Activated CD4-positive, alpha-beta memory T cell treated with anti-CD3 and anti-CD28 coated beads, Interleukin-2, amount 10 ng/mL, durations not matched to agents 7 days and 5 days (primary cell): ENCODE results near the gene YEATS4. TPM values are rescaled to one million over a fixed set of nuclear protein-coding genes. Genes with fewer than 3 reads are reported as not detected.
A peak's percentile ranks its signal among the peaks of the same experiment; 100 is the strongest.

ENCODE experiments used
- CTCF ChIA-PET: fragments of 350-600 bp; sonication (Branson Sonifier 250); formaldehyde crosslinking; loops from one replicate; lab custom pipeline; 2021; ENCODE audit warnings: antibody characterized with exemption, inconsistent platforms; lab: Charles Lee
- POLR2A ChIA-PET: fragments of 350-600 bp; sonication (Branson Sonifier 250); formaldehyde crosslinking; loops from one replicate; lab custom pipeline; 2021; ENCODE audit warnings: antibody characterized with exemption; lab: Charles Lee
- DNase-seq: peaks from one replicate; pipeline ENCODE4 v3.0.0-alpha.2; 2020
- H3K27ac Mint-ChIP-seq: one replicate; pipeline ENCODE4 v1.8.0; 2021; ENCODE audit warnings: mild to moderate bottlenecking, mixed read lengths
- H3K27me3 Mint-ChIP-seq: one replicate; pipeline ENCODE4 v1.8.0; 2021; ENCODE audit warnings: mixed read lengths
- H3K36me3 Mint-ChIP-seq: one replicate; pipeline ENCODE4 v1.8.0; 2021; ENCODE audit warnings: low read depth, mixed read lengths
- H3K4me1 Mint-ChIP-seq: one replicate; pipeline ENCODE4 v1.8.0; 2021; ENCODE audit warnings: mixed read lengths
- H3K4me3 Mint-ChIP-seq: one replicate; pipeline ENCODE4 v1.8.0; 2021; ENCODE audit warnings: mild to moderate bottlenecking, mixed read lengths
- H3K9me3 Mint-ChIP-seq: one replicate; pipeline ENCODE4 v1.8.0; 2021; ENCODE audit warnings: mixed read lengths
- total RNA-seq, 2 experiments: library from RNA; stranded (reverse); gene quantifications; one replicate each; pipeline ENCODE4 v1.2.3, GENCODE V29; 2021

The YEATS4 gene
- total RNA-seq, 2 experiments from 2014 or later, result 43.0 to 45.0 TPM

- POLR2A ChIA-PET, result no interaction called here
- H3K27me3 Mint-ChIP-seq, result no peaks in the 10 kb centered on the region
These were observed 46.0 kb downstream of the YEATS4 start for GRCh38 chr12:69405566-69405865.

DNA sequence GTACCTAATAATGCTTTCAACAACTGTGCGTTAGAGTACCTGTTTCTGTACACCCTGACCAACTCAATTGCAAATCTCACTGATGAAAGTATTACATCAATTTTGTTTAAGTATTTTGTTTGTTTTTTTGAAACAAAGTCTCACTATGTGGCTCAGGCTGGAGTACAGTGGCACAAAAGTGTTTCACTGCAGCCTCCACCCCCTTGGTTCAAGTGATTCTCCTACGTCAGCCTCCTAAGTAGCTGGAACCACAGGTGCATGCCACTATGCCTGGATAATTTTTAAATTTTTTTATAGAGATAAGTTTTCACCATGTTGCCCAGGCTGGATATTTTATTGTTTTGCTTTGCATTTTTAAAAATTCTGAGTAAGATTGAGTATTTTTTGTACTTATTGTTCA, 46.7 kb downstream of the YEATS4 start:
- no peak overlapping the region for H3K4me3 Mint-ChIP-seq
- ChIA-PET POLR2A (no interaction called here), CTCF (no interaction called here)
- no peaks in the 10 kb centered on the region for H3K9me3 Mint-ChIP-seq
- no peak for DNase-seq
- H3K36me3 Mint-ChIP-seq, result peaks cover 14% of the 10 kb centered on the region
- H3K27ac Mint-ChIP-seq, result no peak overlapping the region
- H3K27me3 Mint-ChIP-seq, result no peaks in the 10 kb centered on the region
- no peaks in the 10 kb centered on the region for H3K4me1 Mint-ChIP-seq

More at GRCh38 chr12:69405566-69405865, 46.0 kb downstream of the YEATS4 start:
- no peaks in the 10 kb centered on the region for H3K9me3 Mint-ChIP-seq
- CTCF ChIA-PET, result no interaction called here
- DNase-seq, result no peak
- H3K4me1 Mint-ChIP-seq, result no peaks in the 10 kb centered on the region
- peaks cover 12% of the 10 kb centered on the region for H3K36me3 Mint-ChIP-seq
- H3K4me3 Mint-ChIP-seq, result no peak overlapping the region
- no peak overlapping the region for H3K27ac Mint-ChIP-seq

DNA sequence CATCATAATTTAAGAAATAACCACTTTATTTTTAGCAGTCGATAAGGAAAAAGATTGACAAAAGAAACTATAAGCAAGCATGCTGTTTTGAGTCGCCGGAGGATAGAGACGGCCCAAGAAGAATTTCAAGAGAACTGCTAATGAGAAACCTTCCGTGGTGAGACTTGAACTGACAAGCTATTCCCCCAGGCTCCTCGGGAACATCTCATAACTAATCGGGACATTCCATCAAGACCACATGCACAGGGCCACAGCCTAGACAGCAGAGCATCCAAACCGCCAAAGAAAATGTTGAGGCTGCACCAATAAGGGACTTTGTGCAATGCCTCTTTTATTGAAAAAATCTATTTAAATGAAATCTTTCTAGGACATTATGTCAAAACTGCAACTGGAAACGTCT, 51.0 kb downstream of the YEATS4 start:
- Mint-ChIP-seq H3K9me3 (no peaks in the 10 kb centered on the region), H3K27me3 (no peaks in the 10 kb centered on the region), H3K27ac (no peak overlapping the region), H3K36me3 (peaks cover 14% of the 10 kb centered on the region), H3K4me3 (no peak overlapping the region), H3K4me1 (no peaks in the 10 kb centered on the region)
- CTCF ChIA-PET, result no interaction called here
- POLR2A ChIA-PET, result no interaction called here
- DNase-seq, result no peak

- Mint-ChIP-seq H3K27me3 (no peaks in the 10 kb centered on the region), H3K4me3 (no peak overlapping the region), H3K27ac (no peak overlapping the region), H3K4me1 (no peaks in the 10 kb centered on the region), H3K36me3 (peaks cover 14% of the 10 kb centered on the region), H3K9me3 (no peaks in the 10 kb centered on the region)
- POLR2A ChIA-PET, result no interaction called here
- CTCF ChIA-PET, result no interaction called here
- no peak for DNase-seq
These were observed 53.1 kb downstream of the YEATS4 start for GRCh38 chr12:69412655-69413054.

DNA sequence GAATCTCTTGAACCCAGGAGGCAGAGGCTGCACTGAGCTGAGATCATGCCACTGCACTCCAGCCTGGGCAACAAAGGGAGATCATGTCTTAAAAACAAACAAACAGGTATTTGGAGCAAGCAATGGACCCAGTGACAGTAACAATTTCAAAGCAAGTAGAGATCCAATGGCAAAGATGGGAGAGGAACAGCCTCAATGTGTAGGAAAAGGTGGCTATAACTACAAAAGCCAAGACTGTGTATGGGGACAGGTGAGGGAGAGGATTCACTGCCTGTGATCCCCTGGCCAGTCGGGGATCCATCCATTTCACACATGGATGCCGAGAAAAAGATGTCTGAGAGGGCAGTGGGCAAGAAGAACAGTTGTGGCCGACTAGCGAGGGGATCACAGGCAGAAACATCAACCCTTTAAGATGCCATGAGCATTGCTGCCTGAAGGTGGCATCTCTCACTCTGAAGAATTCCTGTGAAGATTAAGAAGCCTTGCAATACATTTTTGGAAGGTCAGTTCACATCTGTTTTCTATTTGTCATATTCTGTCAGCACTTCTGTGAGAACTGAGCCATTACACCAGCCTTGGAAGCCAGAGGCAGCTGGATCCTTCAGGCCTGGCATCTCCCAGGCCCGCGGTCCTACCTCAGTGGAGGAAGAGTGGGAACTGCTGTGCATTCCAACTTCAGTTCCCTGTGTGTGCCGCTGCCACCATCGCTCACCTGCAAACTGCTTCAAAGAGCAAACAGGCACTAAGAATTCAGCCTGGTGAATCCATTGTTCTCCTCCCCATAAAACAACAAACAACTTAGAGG, 56.1 kb downstream of the YEATS4 start:
- Mint-ChIP-seq H3K36me3 (no peaks in the 10 kb centered on the region), H3K4me3 (no peak overlapping the region), H3K27ac (no peak overlapping the region), H3K4me1 (no peaks in the 10 kb centered on the region), H3K27me3 (no peaks in the 10 kb centered on the region), H3K9me3 (no peaks in the 10 kb centered on the region)
- CTCF ChIA-PET, result no interaction called here
- POLR2A ChIA-PET, result no interaction called here
- peak; percentile 19 for DNase-seq

DNA sequence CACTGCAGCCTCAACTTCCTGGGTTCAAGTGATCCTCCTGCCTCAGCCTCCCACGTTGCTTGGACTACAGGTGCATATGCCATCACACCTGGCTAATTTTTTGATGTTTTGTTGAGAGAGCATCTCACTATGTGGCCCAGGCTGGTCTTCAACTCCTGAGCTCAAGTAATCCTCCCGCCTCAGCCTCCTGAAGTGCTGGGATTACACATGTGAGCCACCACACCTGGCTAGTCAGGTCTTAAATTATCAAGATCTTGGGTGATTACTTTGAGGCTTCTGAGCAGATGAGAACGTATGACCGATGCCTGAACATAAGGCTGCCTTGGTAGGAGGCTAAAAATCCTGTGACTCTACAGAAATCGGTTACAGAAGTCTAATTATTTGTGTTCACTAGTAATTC, 57.7 kb downstream of the YEATS4 start:
- no peaks in the 10 kb centered on the region for H3K27me3 Mint-ChIP-seq
- ChIA-PET CTCF (interaction anchor here (0.7 to 1.1 kb wide), 2 partner anchors 17 to 154 kb away, joined by 6 to 7 read pairs; no protein-coding TSS in a partner anchor), POLR2A (no interaction called here)
- H3K9me3 Mint-ChIP-seq, result no peaks in the 10 kb centered on the region
- H3K4me1 Mint-ChIP-seq, result no peaks in the 10 kb centered on the region
- no peak overlapping the region for H3K27ac Mint-ChIP-seq
- DNase-seq, result no peak
- no peak overlapping the region for H3K4me3 Mint-ChIP-seq
- H3K36me3 Mint-ChIP-seq, result no peaks in the 10 kb centered on the region

- CTCF ChIA-PET, result interaction anchor here (0.7 to 1.1 kb wide), 3 partner anchors 17 to 153 kb away, joined by 4 to 7 read pairs (median 6); no protein-coding TSS in a partner anchor
- no peaks in the 10 kb centered on the region for H3K4me1 Mint-ChIP-seq
- no peak overlapping the region for H3K27ac Mint-ChIP-seq
- H3K9me3 Mint-ChIP-seq, result no peaks in the 10 kb centered on the region
- no peaks in the 10 kb centered on the region for H3K36me3 Mint-ChIP-seq
- POLR2A ChIA-PET, result no interaction called here
- no peak for DNase-seq
- H3K27me3 Mint-ChIP-seq, result no peaks in the 10 kb centered on the region
- H3K4me3 Mint-ChIP-seq, result no peak overlapping the region
These were observed 58.2 kb downstream of the YEATS4 start for GRCh38 chr12:69417741-69418167.

GRCh38 chr12:69419701-69420100, 60.2 kb downstream of the YEATS4 start:
- H3K27me3 Mint-ChIP-seq, result no peaks in the 10 kb centered on the region
- ChIA-PET POLR2A (no interaction called here), CTCF (no interaction called here)
- no peaks in the 10 kb centered on the region for H3K36me3 Mint-ChIP-seq
- no peak for DNase-seq
- no peak overlapping the region for H3K4me3 Mint-ChIP-seq
- H3K9me3 Mint-ChIP-seq, result no peaks in the 10 kb centered on the region
- H3K27ac Mint-ChIP-seq, result no peak overlapping the region
- no peaks in the 10 kb centered on the region for H3K4me1 Mint-ChIP-seq

GRCh38 chr12:69421548-69421947, 62.0 kb downstream of the YEATS4 start:
- no peaks in the 10 kb centered on the region for H3K27me3 Mint-ChIP-seq
- no peak for DNase-seq
- H3K4me3 Mint-ChIP-seq, result no peak overlapping the region
- H3K9me3 Mint-ChIP-seq, result no peaks in the 10 kb centered on the region
- H3K27ac Mint-ChIP-seq, result no peak overlapping the region
- H3K36me3 Mint-ChIP-seq, result no peaks in the 10 kb centered on the region
- H3K4me1 Mint-ChIP-seq, result peaks cover 3% of the 10 kb centered on the region
- ChIA-PET POLR2A (no interaction called here), CTCF (interaction anchor here (0.6 kb wide), 1 partner anchor 219 kb away, joined by 5 read pairs; no protein-coding TSS in a partner anchor)

DNA sequence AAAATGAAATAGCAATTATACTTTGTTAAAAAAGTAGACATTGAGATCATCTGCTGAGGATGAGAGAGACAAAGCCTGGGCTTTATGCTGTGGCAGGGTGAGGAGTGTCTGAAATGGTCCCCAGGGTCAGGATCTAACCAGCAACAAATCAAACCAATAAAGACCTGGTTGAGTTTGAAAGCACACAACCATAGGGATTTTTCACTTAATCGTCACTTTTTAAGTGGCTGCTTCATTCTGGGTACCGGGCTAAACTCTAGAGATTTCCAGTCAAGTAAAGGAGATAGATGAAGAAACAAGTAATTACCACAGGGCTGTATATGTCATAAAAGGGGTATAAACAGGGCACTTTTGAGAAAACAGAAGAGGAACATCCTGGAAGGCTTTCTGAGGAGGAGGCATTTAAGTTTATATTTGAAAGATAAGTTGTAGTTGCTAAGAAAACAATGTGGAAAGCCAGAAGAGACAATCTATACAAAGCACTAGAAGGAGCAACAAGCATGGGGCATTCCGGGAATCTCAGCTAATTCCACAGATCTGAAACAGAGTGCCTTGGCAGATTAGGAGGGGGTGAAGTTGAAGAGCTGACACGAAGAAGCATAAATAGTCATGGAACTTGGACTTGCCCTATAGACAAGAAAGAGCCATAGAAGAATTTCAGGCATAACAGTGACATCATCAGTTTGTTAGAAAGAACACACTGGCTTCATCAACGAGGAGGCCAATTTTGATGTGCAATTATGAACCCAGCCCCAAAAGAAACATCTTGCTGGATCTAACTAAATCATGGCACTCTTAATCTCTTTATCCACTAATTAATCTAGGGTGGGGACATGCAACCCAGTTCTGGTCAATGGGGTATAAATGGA, 63.7 kb downstream of the YEATS4 start:
- CTCF ChIA-PET, result no interaction called here
- H3K4me3 Mint-ChIP-seq, result no peak overlapping the region
- peaks cover 3% of the 10 kb centered on the region for H3K4me1 Mint-ChIP-seq
- POLR2A ChIA-PET, result no interaction called here
- DNase-seq, result no peak
- no peaks in the 10 kb centered on the region for H3K36me3 Mint-ChIP-seq
- H3K27me3 Mint-ChIP-seq, result no peaks in the 10 kb centered on the region
- no peak overlapping the region for H3K27ac Mint-ChIP-seq
- no peaks in the 10 kb centered on the region for H3K9me3 Mint-ChIP-seq

- H3K36me3 Mint-ChIP-seq, result no peaks in the 10 kb centered on the region
- CTCF ChIA-PET, result no interaction called here
- POLR2A ChIA-PET, result no interaction called here
- no peaks in the 10 kb centered on the region for H3K27me3 Mint-ChIP-seq
- H3K4me1 Mint-ChIP-seq, result peaks cover 3% of the 10 kb centered on the region
- no peak overlapping the region for H3K4me3 Mint-ChIP-seq
- H3K9me3 Mint-ChIP-seq, result no peaks in the 10 kb centered on the region
- no peak overlapping the region for H3K27ac Mint-ChIP-seq
- DNase-seq, result no peak
These were observed 65.9 kb downstream of the YEATS4 start for GRCh38 chr12:69425417-69425816.

DNA sequence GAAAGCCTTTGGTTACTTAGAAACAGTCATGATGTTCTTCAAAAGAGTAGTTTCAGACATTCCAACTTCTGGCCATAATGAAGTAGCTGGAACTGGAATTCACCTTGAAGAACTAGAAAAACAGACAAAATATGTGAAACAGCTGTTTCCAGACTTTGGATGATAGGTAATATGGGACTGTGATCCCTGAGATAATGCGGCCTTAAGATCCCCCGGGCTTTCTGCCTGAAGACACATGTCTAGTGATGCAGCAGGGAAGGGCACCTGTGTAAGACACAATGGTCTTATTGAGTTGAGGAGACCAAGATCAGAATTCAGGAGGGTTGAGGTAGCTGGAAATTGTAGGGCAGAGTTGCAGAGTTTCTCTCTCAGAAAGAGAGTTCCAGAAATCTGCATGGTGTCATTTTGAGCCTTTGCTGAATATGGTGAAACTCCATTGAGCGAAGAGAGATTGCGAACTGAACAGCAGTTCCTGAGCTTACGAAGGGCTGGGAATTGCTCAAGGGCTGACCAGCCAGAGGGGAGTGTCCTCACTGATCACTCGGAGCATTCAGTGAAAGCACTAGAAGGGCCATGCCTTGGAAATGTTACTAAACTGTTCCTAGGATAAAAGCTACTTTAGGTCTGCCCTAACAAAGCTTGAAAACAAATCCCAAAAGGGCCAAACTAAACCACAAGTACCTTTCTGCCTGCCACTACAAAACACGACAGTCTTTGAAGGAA, 69.0 kb downstream of the YEATS4 start:
- Mint-ChIP-seq H3K36me3 (no peaks in the 10 kb centered on the region), H3K4me3 (no peak overlapping the region), H3K9me3 (no peaks in the 10 kb centered on the region), H3K27ac (no peak overlapping the region), H3K27me3 (no peaks in the 10 kb centered on the region), H3K4me1 (peaks cover 3% of the 10 kb centered on the region)
- ChIA-PET CTCF (no interaction called here), POLR2A (no interaction called here)
- no peak for DNase-seq
